ENCODE results near the gene HSF2BP.

Gene HSF2BP

DNA sequence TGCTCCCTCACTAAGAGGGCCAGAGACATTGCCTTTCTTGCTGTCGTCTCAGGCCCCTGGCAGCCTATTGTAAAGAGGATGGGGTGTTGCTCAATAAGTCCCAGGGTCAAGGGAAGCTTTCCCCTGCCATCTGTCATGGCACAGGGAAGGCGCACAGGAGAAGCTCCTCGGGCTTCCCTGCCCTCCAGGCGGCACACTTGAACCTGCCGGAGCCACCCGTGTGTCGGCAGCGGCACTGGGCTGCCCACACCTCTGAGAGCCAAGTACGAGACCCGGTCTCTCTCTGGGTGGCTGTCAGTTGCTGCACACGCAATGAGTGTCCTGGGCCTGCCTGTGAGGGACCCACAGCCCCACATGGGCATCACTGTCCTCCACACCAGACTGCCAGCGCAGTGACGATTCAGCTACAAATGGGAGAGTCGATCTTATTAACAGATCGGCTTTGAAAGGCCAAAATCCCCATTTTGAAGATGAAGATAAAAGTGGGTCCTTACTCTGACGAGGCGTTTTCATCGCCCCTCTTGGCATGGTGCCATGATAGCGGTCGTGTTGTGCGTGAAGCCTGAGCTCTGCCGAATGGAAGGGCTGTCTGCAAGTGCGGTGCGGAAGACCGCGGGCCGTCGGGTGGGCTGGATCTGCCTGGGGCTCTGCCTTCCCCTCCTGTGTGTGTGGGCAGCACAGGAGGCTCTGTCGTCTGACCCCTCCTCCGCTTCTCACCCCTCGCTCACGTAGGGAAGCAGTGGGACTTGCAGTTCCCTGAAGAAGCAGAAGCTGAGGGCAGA lies 30.5 kb upstream of the HSF2BP start:
- Mint-ChIP-seq H3K27ac (no peak overlapping the region), H3K36me3 (ENCODE audit: low read depth) (peaks cover 52% of the 10 kb centered on the region), H3K4me1 (no peaks in the 10 kb centered on the region), H3K27me3 (ENCODE audit: low read depth) (peaks cover 6% of the 10 kb centered on the region), H3K9me3 (no peaks in the 10 kb centered on the region), H3K4me3 (no peak overlapping the region)
- TF ChIP-seq, protein P1, sequence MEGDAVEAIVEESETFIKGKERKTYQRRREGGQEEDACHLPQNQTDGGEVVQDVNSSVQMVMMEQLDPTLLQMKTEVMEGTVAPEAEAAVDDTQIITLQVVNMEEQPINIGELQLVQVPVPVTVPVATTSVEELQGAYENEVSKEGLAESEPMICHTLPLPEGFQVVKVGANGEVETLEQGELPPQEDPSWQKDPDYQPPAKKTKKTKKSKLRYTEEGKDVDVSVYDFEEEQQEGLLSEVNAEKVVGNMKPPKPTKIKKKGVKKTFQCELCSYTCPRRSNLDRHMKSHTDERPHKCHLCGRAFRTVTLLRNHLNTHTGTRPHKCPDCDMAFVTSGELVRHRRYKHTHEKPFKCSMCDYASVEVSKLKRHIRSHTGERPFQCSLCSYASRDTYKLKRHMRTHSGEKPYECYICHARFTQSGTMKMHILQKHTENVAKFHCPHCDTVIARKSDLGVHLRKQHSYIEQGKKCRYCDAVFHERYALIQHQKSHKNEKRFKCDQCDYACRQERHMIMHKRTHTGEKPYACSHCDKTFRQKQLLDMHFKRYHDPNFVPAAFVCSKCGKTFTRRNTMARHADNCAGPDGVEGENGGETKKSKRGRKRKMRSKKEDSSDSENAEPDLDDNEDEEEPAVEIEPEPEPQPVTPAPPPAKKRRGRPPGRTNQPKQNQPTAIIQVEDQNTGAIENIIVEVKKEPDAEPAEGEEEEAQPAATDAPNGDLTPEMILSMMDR (IDR thresholded peaks at IDR 0.05; ENCODE audit: unreplicated experiment in 3 of 3), result no peak

DNA sequence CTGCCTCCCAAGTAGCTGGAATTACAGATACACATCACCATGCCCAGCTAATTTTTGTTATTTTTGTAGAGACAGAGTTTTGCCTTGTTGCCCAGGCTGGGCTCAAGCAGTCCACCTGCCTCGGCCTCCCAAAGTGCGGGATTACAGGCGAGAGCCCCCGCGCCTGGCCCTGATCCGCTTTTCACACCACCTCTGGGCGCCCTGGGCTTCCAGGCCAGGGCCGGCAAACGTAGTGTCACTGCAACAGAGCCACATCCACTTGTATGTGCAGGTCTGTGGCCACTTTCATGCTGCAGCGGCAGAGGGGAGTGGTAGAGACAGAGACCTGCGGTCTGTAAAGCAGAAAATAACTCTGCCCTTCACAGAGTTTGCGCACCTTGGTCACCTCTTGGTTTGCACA lies 29.6 kb upstream of the HSF2BP start:
- peaks cover 53% of the 10 kb centered on the region for H3K36me3 Mint-ChIP-seq (ENCODE audit: low read depth)
- H3K27ac Mint-ChIP-seq, result no peak overlapping the region
- no peaks in the 10 kb centered on the region for H3K9me3 Mint-ChIP-seq
- no peaks in the 10 kb centered on the region for H3K4me1 Mint-ChIP-seq
- TF ChIP-seq, protein P1 (IDR thresholded peaks at IDR 0.05; ENCODE audit: unreplicated experiment in 3 of 3), result no peak
- no peak overlapping the region for H3K4me3 Mint-ChIP-seq
- peaks cover 3% of the 10 kb centered on the region for H3K27me3 Mint-ChIP-seq (ENCODE audit: low read depth)

DNA sequence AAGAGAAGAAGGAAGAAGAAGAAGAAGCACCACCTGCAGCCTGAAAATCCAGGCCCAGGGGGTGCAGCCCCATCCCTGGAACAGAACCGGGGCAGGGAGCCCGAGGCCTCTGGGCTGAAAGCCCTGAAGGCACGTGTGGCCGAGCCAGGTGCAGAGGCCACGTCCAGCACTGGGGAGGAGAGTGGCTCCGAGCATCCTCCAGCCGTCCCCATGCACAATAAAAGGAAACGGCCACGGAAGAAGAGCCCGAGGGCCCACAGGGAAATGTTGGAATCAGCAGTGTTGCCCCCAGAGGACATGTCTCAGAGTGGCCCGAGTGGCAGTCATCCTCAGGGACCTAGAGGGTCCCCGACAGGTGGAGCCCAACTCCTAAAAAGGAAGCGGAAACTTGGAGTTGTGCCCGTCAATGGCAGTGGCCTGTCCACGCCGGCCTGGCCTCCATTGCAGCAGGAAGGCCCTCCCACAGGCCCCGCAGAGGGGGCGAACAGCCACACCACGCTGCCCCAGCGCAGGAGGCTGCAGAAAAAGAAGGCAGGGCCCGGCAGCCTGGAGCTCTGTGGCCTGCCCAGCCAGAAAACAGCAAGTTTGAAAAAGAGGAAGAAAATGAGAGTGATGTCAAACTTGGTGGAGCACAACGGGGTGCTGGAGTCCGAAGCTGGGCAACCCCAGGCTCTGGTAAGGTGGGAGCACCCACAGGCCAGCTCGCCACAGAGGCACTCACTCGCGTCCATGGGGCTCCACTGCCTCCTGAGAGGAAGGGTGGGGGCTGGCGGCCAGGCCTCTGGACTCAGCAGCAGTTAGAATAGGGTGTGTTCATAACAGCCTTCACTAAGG lies 28.5 kb upstream of the HSF2BP start:
- H3K9me3 Mint-ChIP-seq, result no peaks in the 10 kb centered on the region
- no peak overlapping the region for H3K4me3 Mint-ChIP-seq
- TF ChIP-seq, protein P1 (IDR thresholded peaks at IDR 0.05; ENCODE audit: unreplicated experiment in 3 of 3), result no peak

DNA sequence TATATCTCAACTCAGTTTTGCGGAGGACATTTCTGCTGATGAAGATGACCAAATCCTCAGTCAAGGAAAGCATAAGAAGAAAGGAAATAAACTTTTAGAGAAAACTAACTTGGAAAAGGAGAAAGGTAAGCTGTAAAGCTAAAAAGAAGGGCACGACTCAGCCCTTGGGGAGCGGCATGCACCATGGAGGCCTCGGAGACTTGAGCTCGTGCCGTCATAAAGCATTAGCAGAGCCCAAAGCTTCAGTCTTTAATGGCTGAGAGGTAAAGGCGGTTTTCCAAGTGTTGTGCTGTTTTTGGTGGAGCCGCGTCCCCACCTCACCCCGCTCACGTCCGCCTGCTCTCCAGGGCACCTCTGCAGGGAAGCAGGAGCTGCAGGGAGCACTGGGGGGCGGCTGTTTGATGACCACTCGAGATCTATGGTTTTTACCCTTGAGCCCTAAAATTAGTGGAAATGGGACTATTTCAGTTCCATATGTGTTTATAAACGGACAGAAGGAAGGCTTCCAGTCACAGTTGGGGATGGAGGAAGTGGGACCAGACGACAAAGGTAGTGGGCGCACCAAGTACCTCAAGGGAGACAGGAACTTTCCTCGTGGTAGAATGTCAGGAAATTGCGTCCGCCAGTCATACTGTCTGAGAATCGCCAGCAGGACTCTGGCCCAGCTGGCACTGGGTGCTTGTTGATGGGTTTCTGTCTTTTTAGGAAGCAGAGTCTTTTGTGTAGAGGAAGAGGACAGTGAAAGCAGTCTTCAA lies 27.7 kb upstream of the HSF2BP start:
- TF ChIP-seq, protein P1 (IDR thresholded peaks at IDR 0.05; ENCODE audit: unreplicated experiment in 3 of 3), result no peak
- Mint-ChIP-seq H3K27ac (no peak overlapping the region), H3K4me3 (no peak overlapping the region), H3K27me3 (ENCODE audit: low read depth) (peaks cover 3% of the 10 kb centered on the region), H3K36me3 (ENCODE audit: low read depth) (peaks cover 54% of the 10 kb centered on the region), H3K4me1 (no peaks in the 10 kb centered on the region), H3K9me3 (no peaks in the 10 kb centered on the region)

More for the DNA sequence above, 28.5 kb upstream of the HSF2BP start:
- no peak overlapping the region for H3K27ac Mint-ChIP-seq
- H3K4me1 Mint-ChIP-seq, result no peaks in the 10 kb centered on the region
- peaks cover 3% of the 10 kb centered on the region for H3K27me3 Mint-ChIP-seq (ENCODE audit: low read depth)
- H3K36me3 Mint-ChIP-seq (ENCODE audit: low read depth), result peaks cover 51% of the 10 kb centered on the region

DNA sequence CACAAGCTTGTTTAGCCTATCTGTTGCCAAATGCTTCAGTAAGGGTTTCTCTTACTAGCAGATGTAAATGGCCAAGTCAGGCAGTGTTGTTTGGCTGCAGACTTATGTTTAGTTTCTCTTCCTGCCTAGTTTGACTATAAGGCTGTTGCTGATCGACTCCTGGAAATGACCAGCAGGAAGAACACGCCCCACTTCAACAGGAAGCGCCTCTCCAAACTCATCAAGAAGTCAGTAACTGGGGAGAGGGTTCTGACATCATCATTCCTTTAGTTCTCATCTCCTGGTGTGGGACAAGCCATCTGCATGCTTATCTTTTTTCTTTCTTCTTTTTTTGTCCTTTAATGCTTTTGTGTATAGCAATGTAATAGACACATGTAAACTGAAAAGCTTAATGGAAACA lies 25.1 kb upstream of the HSF2BP start:
- Mint-ChIP-seq H3K36me3 (ENCODE audit: low read depth) (peaks cover 58% of the 10 kb centered on the region), H3K27ac (no peak overlapping the region), H3K27me3 (ENCODE audit: low read depth) (no peaks in the 10 kb centered on the region), H3K4me3 (no peak overlapping the region), H3K9me3 (no peaks in the 10 kb centered on the region), H3K4me1 (no peaks in the 10 kb centered on the region)
- TF ChIP-seq, protein P1 (IDR thresholded peaks at IDR 0.05; ENCODE audit: unreplicated experiment in 3 of 3), result no peak
